UCSD-AML1 (cell line): ENCODE data around the gene MUS81.
"Not testable (repeated sequence)": the region's sequence is repeated elsewhere in the genome, so short reads cannot be mapped to it uniquely, and the experiment has no call there.

Experiments
- DNase-seq: peaks from one replicate; lab custom pipeline; 2025; ENCODE audit not compliant: unreplicated experiment; lab: John Stamatoyannopoulos, UW

MUS81 gene

GRCh38 chr11:65844231-65844872 lies 15.9 kb upstream of the MUS81 start:
- no peak for DNase-seq

- no peak for DNase-seq
These were observed 12.5 kb upstream of the MUS81 start for GRCh38 chr11:65847746-65848145.

GRCh38 chr11:65848693-65849092 lies 11.5 kb upstream of the MUS81 start:
- not testable (repeated sequence) for DNase-seq

- no peak for DNase-seq
These were observed 10.9 kb upstream of the MUS81 start for GRCh38 chr11:65849366-65849765.

GRCh38 chr11:65849771-65850216 lies 10.4 kb upstream of the MUS81 start:
- no peak for DNase-seq

- DNase-seq, result no peak
These were observed 9.8 kb upstream of the MUS81 start for GRCh38 chr11:65850217-65851082.

GRCh38 chr11:65851083-65851579 lies 9.1 kb upstream of the MUS81 start:
- no peak for DNase-seq

GRCh38 chr11:65851811-65852507 lies 8.3 kb upstream of the MUS81 start:
- no peak for DNase-seq

GRCh38 chr11:65852508-65853245 lies 7.6 kb upstream of the MUS81 start:
- DNase-seq, result no peak

- no peak for DNase-seq
These were observed 6.8 kb upstream of the MUS81 start for GRCh38 chr11:65853246-65853979.

- no peak for DNase-seq
These were observed 6.1 kb upstream of the MUS81 start for GRCh38 chr11:65854161-65854592.

- no peak for DNase-seq
These were observed 5.1 kb upstream of the MUS81 start for GRCh38 chr11:65854852-65855837.

- DNase-seq, result no peak
These were observed 4.3 kb upstream of the MUS81 start for GRCh38 chr11:65855927-65856363.

GRCh38 chr11:65856689-65857499 lies 3.3 kb upstream of the MUS81 start:
- DNase-seq, result peak; percentile 90

- no peak for DNase-seq
These were observed 2.8 kb upstream of the MUS81 start for GRCh38 chr11:65857500-65857852.

- peak; percentile 98 for DNase-seq
These were observed 2.2 kb upstream of the MUS81 start, which contains the start of gene CFL1 for GRCh38 chr11:65857853-65858680. TSS of gene CFL1 (minus strand) at chr11:65858180. CDS start at chr11:65858099, 81 bp downstream.

GRCh38 chr11:65858681-65859087 lies 1.5 kb upstream of the MUS81 start:
- no peak for DNase-seq
